SH-SY5Y (cell line): Measurements from ENCODE around the gene CFAP69.

Experiments
- GATA2 ChIP-seq: IDR thresholded peaks from 2 replicates; pipeline ENCODE4 v1.6.1; 2011; ENCODE audit warnings: mild to moderate bottlenecking, low read depth, low read length
- GATA3 ChIP-seq: IDR thresholded peaks from 2 replicates; pipeline ENCODE4 v1.6.1; 2011; ENCODE audit warnings: low read depth, mild to moderate bottlenecking, low read length, moderate library complexity

GRCh38 chr7:90210981-90211380 is 34.0 kb upstream of the CFAP69 start:
- no peak for TF ChIP-seq GATA2
- TF ChIP-seq GATA3, result no peak
